GM12872 (cell line): ENCODE data around the gene PNPLA4.

Experiments
- TF ChIP-seq, protein P1 (sequence below): IDR thresholded peaks from 3 replicates; pipeline ENCODE4 v1.5.1; 2011; ENCODE audit warnings: low read depth, mild to moderate bottlenecking, low read length, moderate library complexity; ENCODE audit not compliant: insufficient read depth

Gene PNPLA4

GRCh38 chrX:7927259-7928167 is at the start of gene PNPLA4:
TSS of gene PNPLA4 (minus strand) at chrX:7927413. CDS start at chrX:7926119, 1,294 bp downstream.
- TF ChIP-seq, protein P1, sequence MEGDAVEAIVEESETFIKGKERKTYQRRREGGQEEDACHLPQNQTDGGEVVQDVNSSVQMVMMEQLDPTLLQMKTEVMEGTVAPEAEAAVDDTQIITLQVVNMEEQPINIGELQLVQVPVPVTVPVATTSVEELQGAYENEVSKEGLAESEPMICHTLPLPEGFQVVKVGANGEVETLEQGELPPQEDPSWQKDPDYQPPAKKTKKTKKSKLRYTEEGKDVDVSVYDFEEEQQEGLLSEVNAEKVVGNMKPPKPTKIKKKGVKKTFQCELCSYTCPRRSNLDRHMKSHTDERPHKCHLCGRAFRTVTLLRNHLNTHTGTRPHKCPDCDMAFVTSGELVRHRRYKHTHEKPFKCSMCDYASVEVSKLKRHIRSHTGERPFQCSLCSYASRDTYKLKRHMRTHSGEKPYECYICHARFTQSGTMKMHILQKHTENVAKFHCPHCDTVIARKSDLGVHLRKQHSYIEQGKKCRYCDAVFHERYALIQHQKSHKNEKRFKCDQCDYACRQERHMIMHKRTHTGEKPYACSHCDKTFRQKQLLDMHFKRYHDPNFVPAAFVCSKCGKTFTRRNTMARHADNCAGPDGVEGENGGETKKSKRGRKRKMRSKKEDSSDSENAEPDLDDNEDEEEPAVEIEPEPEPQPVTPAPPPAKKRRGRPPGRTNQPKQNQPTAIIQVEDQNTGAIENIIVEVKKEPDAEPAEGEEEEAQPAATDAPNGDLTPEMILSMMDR = no peak

GRCh38 chrX:7972586-7972985 is 45.4 kb upstream of the PNPLA4 start:
- TF ChIP-seq, protein P1 = no peak

GRCh38 chrX:7970428-7970827 is 43.2 kb upstream of the PNPLA4 start:
- TF ChIP-seq, protein P1 = no peak

DNA sequence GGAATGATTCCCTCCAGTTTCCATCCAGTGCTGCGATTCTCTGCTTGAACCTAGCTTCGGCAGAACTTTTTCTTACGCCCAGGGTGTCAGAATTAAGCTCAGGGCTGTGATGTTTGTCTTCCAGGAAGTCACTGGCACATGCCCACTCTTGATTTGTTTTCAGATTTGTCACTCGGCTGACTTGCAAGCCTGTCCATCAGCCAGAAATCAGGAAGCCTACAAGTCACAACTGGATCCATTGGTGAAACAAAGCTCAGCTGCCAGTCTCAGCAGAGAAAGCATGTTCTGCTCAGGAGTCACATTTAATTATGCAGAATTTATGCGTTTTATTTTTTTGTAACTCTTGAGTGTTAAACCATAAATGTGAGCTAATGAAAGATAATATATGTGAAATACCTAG is 38.2 kb upstream of the PNPLA4 start:
- TF ChIP-seq, protein P1 = no peak

GRCh38 chrX:7960246-7960645 is 33.0 kb upstream of the PNPLA4 start:
- TF ChIP-seq, protein P1 = no peak

DNA sequence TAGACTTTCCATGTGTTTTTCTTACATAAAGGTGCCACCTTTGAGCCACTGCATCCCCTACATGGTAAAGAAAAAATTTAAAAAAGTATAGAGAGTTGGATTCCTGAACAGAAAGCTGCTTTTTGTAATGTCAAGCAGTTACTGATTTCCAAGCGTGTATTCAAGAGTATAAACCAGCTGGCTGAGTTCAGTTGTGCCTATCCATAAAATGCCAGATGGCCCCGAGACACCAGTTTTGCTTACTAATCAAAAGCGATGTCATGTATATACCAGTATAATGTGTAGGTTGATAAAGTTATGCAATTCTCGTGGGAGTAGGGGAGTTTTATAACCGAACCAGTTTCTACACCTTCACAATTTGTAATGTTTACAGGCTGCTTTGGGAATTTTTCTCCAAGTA is 26.2 kb upstream of the PNPLA4 start:
- TF ChIP-seq, protein P1 = no peak

DNA sequence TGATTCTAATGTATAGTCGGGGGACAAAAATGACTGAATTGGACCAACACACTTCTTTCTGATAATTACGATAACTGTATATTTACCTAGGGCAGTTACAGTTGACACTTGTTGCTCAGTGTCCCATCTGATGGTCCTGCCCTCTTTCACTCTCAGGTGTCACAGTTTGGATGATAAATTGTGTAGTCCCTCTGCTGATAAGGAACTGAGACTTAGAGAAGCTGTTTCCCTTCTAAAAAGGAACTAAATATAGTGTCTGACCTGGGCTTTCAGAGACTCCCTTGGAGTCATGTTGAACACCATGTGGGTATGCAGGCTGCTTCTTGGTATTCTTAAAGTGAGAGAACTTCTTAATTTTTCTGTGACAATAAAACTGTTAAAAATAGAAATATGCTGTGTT is 23.7 kb upstream of the PNPLA4 start:
- TF ChIP-seq, protein P1 = no peak
